SK-N-MC (cell line): ENCODE results near the gene FAM120A.

Experiments
- EZH2 ChIP-seq: fragments of 200-600 bp; sonication (generic); IDR thresholded peaks from one replicate; pipeline ENCODE4 v1.6.1; 2017; ENCODE audit warnings: antibody characterized with exemption
- POLR2AphosphoS5 ChIP-seq: IDR thresholded peaks from 2 replicates; pipeline ENCODE4 v1.6.1; 2012; ENCODE audit warnings: mild to moderate bottlenecking, low read depth, low read length, borderline replicate concordance

- TF ChIP-seq EZH2 (no peak), POLR2AphosphoS5 (no peak)
These were observed 122.8 kb downstream of the FAM120A start for GRCh38 chr9:93574091-93574899.
